Left ventricle myocardium inferior (tissue), 1 donor: ENCODE measurements around the gene CRELD2. TPM values are rescaled to one million over a fixed set of nuclear protein-coding genes. Genes with fewer than 3 reads are reported as not detected.
A peak's percentile ranks its signal among the peaks of the same experiment; 100 is the strongest.

Source experiments
- DNase-seq: peaks from one replicate; pipeline ENCODE4 v3.0.0-alpha.2; 2020
- H3K27ac ChIP-seq: fragments of 200-600 bp; replicated peaks from 2 replicates; pipeline ENCODE4 v1.8.0; 2021
- H3K27me3 ChIP-seq: fragments of 200-600 bp; 2 replicates; pipeline ENCODE4 v1.8.0; 2021; ENCODE audit warnings: low read depth
- H3K36me3 ChIP-seq: fragments of 200-600 bp; 2 replicates; pipeline ENCODE4 v1.8.0; 2021
- H3K4me1 ChIP-seq: fragments of 200-600 bp; 2 replicates; pipeline ENCODE4 v1.8.0; 2021
- H3K4me3 ChIP-seq: fragments of 200-600 bp; 2 replicates; pipeline ENCODE4 v1.8.0; 2021; ENCODE audit warnings: mild to moderate bottlenecking, moderate library complexity
- H3K9me3 ChIP-seq: fragments of 200-600 bp; replicated peaks from 2 replicates; pipeline ENCODE4 v1.8.0; 2021
- intact Hi-C: fragments of 100-400 bp; cut with micrococcal nuclease; formaldehyde crosslinking; loops from one replicate; pipeline ENCODE4 v1.11.0; 2022
- total RNA-seq: library from RNA; stranded (reverse); fragmentation: NEBNext Ultra II Directional; extraction: Animal tissue kit (Norgen Biotek cat#: 25700); gene quantifications from one replicate; pipeline ENCODE4 v1.2.1, GENCODE V29; 2021
- TF ChIP-seq, protein P1 (sequence below): fragments of 200-600 bp; IDR thresholded peaks from 2 replicates; pipeline ENCODE4 v1.8.0; 2021; ENCODE audit warnings: antibody characterized with exemption, mild to moderate bottlenecking, borderline replicate concordance
- donor health status: DM: no; HTN: yes; CAD: no; lungs with severe emphysema.

The CRELD2 gene
- total RNA-seq, 1 donor from 2014 or later, result 25.5 TPM

DNA sequence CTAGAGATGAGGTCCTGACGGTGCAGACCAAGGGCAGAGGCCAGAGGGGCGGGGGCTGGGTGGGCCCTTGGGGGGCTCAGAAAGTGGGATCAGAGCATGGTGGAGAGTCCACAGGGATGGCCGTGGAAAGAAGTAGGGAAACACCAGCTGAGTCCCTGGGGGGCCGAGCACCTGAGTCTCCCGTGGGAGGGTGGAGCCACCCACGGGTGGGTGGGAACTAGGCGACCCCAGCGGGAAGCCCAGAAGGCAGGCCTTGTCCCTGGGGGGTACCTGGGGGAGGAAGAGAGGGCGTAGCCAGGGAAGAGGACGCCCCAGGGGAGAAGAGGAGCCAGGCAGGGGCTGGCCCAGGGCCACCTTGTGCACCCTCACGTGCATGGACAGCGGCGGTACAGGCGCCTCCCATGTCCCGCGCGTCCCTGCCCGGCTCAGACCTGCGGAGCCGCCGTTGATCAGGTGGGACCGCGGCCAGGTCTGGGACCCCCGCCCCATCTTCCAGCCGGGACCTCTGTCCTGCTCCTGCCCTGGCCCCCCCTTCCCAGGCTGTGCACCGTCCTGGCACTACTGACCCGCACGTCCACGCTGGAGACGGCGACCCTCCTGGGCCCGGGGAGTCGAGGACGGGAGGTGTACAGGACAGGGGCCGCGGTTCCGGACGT, 10.2 kb downstream of the CRELD2 start:
- DNase-seq, result no peak
- H3K27me3 ChIP-seq, result peaks cover 10% of the 10 kb centered on the region
- no peaks in the 10 kb centered on the region for H3K9me3 ChIP-seq
- peaks cover 18% of the 10 kb centered on the region for H3K36me3 ChIP-seq
- intact Hi-C loops, result loop anchor here (10.0 kb wide), 2 partner anchors 66 to 106 kb away; no protein-coding TSS in a partner anchor
- peaks cover 50% of the 10 kb centered on the region for H3K4me1 ChIP-seq
- TF ChIP-seq, protein P1, sequence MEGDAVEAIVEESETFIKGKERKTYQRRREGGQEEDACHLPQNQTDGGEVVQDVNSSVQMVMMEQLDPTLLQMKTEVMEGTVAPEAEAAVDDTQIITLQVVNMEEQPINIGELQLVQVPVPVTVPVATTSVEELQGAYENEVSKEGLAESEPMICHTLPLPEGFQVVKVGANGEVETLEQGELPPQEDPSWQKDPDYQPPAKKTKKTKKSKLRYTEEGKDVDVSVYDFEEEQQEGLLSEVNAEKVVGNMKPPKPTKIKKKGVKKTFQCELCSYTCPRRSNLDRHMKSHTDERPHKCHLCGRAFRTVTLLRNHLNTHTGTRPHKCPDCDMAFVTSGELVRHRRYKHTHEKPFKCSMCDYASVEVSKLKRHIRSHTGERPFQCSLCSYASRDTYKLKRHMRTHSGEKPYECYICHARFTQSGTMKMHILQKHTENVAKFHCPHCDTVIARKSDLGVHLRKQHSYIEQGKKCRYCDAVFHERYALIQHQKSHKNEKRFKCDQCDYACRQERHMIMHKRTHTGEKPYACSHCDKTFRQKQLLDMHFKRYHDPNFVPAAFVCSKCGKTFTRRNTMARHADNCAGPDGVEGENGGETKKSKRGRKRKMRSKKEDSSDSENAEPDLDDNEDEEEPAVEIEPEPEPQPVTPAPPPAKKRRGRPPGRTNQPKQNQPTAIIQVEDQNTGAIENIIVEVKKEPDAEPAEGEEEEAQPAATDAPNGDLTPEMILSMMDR, result no peak
- no peak overlapping the region for H3K4me3 ChIP-seq
- no peak overlapping the region for H3K27ac ChIP-seq

DNA sequence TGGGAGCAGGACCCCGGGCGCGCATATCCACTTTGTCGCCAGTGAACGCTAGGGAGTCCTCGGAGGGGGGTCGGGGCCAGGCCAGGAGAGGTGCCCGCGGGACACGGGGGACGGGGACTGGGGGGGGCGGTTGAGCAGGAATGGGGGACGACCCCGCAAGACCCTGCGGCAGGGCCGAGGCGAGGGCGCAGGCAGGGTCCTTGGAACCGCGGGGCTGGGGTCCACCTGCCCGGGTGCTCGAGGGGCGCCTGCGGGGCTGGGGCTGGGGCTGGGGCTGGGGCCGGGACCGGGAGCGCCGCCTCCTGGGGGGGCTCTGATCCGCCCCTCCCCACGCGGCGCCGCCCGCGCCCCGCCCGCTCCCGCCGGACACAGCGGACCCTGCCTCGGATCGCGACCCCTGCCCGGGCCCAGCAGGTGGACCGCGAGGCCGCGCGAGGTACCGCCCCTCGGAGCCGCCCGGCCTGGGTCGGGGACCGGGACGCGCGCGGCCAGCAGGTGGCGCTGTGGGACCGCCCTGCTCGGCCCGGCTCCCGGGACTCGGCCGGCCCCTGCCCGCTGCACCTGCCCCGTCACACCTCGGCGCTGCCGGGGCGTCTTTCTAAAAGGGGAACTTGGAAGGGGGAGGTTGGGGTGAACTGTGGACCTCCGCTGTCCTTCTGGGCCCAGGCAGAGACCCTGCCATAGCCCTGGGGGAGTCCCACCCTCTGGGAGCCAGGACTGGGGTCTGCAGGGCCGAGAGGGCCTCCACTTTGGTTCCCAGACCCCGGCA, 11.0 kb downstream of the CRELD2 start:
- TF ChIP-seq, protein P1, result peak; percentile 93
- H3K4me1 ChIP-seq, result peaks cover 57% of the 10 kb centered on the region
- DNase-seq, result peak; percentile 60
- H3K36me3 ChIP-seq, result peaks cover 11% of the 10 kb centered on the region
- intact Hi-C loops, result loop anchor here (10.0 kb wide), 2 partner anchors 65 to 105 kb away; no protein-coding TSS in a partner anchor
- H3K27me3 ChIP-seq, result peaks cover 10% of the 10 kb centered on the region
- peak overlapping the region; percentile 27 for H3K4me3 ChIP-seq
- no peak overlapping the region for H3K27ac ChIP-seq
- no peaks in the 10 kb centered on the region for H3K9me3 ChIP-seq

DNA sequence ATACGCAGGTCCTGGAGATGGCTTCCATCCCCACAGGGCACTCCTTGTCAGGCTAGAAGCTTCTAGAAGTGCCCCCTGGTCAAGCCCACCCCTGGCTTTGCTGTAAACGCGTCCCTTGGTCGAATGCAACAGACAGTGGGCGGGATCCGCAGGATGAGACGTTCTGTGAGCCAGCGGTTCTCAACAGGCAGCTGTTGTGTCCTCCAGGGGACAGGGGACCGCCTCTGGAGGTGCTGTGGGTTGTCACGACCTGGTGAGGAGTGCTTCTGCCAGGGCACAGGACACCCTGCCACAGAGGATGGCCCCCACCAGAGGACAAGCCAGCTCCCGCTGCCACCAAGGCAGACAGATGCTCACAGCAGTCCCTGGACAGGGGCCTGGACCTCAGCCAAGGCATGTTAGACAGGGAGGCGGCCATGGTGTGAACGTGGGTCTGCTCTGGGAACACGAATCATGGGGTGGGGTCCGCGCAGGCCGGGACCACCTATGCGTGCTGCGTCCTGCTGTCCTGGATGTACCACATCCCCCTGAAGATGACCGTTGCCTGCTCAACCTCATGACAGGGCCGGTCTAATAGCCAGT, 11.7 kb downstream of the CRELD2 start:
- peaks cover 10% of the 10 kb centered on the region for H3K27me3 ChIP-seq
- DNase-seq, result no peak
- H3K36me3 ChIP-seq, result peaks cover 8% of the 10 kb centered on the region
- H3K4me1 ChIP-seq, result peaks cover 64% of the 10 kb centered on the region
- H3K9me3 ChIP-seq, result no peaks in the 10 kb centered on the region
- H3K4me3 ChIP-seq, result no peak overlapping the region
- TF ChIP-seq, protein P1, result no peak
- peak overlapping the region; percentile 97 for H3K27ac ChIP-seq
- intact Hi-C loops, result loop anchor here (10.0 kb wide), 2 partner anchors 65 to 105 kb away; no protein-coding TSS in a partner anchor

DNA sequence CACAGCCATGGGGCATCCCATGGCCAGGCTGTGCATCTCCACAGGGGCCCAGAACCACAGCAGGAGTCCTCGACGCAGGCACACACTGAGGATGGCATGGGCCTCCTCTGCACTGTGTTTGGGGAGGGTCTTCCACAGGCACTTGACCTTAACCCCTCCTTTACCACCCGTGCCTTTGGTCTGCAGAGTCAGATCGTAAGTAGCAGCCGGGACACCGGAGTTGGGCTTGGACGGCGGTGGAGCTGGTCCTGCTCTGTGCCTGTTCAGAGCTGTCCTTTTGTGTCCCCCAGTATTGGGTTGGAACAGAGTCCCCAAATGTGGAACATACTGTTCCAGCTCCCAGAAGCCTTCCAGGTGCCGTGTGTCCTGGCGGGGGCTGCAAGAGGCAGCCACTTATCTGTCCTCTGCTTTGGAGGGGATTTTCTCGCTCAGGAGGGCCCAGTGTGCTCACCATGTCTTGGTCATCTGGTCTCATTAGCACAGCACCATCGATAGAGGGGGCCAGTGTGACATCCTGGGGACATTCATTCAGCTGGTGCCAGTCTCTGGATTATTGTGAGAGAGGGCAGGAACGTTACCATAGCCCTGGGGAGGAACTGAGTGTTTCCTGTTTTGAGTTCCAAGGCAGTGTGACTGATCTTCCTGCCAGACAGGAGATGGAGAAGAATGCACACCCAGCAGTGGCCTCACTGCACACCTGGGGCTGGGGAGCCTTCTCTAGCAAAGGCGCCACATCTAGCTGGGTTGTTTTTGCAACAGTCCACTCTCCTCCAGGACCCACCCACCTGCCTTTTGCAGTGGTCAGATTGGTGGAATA, 12.4 kb downstream of the CRELD2 start:
- DNase-seq, result peak; percentile 58
- no peak overlapping the region for H3K4me3 ChIP-seq
- peaks cover 66% of the 10 kb centered on the region for H3K4me1 ChIP-seq
- TF ChIP-seq, protein P1, result peak; percentile 83
- H3K27me3 ChIP-seq, result peaks cover 10% of the 10 kb centered on the region
- H3K36me3 ChIP-seq, result peaks cover 3% of the 10 kb centered on the region
- intact Hi-C loops, result no loop called here
- no peaks in the 10 kb centered on the region for H3K9me3 ChIP-seq
- H3K27ac ChIP-seq, result peak overlapping the region; percentile 97
